ENCODE measurements around the gene AUH.
A peak's percentile ranks its signal among the peaks of the same experiment; 100 is the strongest.

Gene AUH

GRCh38 chr9:91289244-91289643 is 72.5 kb downstream of the AUH start:
- no peak for DNase-seq

GRCh38 chr9:91285729-91286353 is 75.9 kb downstream of the AUH start:
- DNase-seq, result no peak

DNA sequence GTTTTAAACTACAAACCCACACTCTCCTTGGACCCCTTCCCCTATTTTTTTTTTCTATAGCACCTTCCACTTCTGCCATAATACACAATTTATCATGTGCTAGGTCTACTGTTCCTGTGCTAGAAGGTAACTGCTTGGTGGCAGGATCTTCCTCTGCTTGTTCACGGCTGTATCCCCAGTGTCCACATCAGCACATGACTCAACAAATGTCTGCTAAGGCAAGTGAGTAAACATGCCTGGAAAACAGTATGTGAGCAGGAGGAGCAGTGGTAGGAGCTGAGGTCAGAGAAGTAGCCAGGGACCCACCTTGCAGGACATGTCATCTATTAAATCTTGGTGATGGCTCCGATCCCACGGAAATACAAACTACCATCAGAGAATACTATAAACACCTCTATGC is 79.4 kb downstream of the AUH start:
- DNase-seq, result no peak

DNA sequence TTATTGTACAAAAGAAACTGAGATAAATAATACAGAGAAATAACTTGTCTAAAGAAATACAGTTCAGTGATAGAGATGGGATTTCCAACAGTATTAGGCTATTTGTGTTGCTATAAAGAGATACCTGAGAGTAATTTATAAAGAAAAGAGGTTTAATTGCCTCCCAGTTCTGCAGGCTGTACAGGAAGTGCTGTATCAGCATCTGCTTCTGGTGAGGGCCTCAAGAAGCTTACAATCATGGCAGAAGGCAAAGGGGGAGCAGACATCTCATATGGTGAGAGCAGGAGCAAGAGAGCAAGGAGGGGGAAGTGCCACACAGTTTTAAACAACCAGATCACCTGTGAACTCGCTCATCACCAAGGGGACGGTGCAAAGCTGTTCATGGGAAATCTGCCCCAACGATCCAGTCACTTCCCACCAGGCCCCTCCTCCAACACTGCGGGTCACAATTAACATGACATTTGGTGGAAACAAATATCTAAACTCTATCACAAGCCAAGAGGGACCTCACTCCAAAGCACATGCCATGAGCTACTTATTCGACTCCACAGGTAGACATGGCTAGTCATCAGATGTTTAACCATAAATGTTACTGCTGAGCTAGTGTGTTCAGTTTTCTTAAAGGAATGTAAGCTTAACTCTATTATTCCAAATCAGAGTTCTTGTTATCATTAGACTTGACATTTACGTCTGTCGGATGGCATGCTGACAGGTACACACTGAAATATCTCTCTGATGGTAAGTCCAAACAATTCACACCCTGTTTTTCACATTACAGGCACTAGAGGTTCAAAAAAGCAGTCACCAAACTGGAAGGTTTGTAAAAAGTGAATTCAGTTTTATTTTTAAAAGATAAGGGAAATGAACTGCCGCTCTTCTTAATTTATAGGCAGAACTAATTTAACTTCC is 82.2 kb downstream of the AUH start:
- DNase-seq, result no peak

GRCh38 chr9:91276513-91276912 is 85.2 kb downstream of the AUH start:
- DNase-seq, result no peak

DNA sequence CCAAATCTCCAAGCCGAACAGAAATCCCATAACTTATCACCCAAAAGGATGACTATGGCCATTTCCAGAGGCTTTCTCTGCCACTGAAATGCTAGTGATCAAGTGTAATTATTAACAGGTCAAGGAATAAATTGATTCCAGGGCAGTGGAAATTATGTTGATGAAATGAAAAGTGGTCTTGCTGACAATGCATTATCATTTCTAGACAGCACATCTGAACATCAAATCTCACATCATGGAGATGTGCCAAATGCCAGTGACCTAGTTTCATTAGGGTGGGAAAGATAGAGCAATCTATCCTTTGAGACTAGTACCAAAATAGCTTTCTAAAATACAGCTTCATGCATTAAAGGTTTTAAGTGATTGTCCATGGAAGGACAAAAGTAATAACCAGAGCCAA is 86.1 kb downstream of the AUH start:
- no peak for DNase-seq

DNA sequence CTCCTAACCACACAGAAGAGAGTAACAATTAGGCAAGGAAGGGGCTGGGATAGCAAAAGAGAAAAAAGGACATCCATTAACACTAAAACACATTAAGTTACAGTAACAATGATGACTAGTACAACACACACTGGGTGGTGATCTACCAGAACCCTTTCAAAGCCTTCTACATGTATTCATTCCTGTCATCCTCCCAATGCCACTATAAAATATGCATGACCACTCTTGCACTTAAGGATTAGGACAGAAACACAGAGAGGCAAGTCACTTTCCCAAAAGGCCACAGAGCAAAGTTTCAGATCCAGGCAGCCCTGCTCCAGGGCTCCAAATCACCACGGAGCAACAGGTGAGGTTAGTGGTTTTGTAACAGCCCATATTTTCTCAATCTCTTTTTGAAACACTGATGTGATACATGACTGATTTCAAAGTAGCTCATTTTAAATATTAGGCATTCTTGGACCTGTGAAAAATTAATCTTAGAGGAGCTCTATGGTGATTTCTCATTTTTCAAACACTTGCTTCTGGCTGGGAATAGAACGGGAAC is 86.7 kb downstream of the AUH start:
- no peak for DNase-seq

DNA sequence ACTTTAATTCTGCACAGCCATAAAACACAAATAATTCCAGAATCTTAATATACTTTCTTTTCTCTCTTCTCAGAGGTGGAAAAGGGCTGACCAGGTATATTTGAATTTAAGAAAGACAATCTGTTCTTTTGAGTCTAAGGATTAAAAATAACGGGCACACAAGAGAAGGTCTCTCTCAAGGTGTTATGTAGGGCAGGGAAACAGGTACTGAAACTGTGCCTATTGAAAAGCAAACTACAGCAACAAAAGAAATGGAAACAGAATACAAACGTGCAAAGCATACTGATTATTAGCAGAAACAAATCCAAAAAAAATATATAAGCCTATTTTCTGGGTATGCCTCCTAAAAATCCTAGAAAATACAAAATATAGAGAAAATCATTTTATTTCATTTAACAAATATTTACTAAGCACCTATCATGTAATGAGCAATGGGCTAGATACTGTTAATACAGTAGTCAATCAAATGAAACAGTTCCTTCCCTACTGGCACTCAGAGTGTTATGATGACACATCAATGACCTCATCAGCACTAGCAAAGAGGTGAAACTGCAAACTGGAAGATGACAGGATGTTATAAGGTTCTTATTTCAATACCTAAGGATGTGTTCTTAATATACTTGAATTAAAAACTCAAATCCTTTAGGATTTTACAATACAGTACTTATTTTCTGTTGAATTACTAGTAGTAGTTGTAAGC is 87.7 kb downstream of the AUH start:
- DNase-seq, result no peak

DNA sequence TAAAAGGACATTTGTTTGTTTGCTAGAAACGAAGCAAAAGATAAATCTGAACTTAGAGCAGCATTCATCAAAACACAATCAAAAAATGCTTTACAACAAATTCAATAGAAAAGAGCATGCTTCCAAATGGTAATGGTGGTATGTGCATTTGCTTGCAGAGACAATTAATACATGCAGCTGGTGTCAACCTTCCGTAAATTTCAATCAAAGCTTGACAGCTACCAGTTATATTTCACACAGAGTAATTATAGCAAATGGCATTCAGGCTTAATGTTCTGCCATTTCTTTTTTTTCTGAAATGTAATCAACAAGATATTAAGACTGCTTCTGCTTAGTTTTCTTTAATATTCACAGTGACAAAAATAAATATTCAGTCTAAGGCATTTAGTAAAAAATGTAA is 90.6 kb downstream of the AUH start:
- no peak for DNase-seq

DNA sequence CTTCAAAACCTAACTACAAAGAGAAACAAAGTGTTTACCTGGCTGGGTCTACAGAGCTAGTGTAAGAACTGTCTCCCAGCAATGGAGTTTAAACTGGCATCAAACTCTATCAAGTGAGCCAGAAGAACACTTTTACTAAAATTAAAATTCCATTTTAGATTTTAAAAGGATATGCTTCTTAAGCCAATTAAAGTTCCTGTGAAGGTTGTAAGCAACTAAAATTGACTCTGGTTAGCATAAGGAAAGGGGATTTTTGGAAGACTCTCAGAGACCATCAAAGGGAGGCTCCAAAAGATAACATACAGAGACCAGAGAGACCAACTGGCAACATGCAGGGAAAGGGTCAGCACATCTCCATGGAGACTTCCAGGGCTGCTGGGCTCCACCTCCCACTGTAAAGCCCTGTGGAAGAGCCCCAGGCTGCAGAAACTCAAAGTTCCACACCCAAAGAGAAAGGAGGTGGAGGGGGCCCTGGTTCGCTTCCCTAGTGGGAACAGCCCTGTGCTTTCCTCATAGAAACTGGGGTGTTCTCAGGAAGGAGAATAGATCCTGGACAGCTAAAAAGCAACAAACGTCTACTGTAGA is 91.7 kb downstream of the AUH start:
- DNase-seq, result no peak

- DNase-seq, result no peak
Observed at GRCh38 chr9:91266448-91266847, 95.3 kb downstream of the AUH start.

DNA sequence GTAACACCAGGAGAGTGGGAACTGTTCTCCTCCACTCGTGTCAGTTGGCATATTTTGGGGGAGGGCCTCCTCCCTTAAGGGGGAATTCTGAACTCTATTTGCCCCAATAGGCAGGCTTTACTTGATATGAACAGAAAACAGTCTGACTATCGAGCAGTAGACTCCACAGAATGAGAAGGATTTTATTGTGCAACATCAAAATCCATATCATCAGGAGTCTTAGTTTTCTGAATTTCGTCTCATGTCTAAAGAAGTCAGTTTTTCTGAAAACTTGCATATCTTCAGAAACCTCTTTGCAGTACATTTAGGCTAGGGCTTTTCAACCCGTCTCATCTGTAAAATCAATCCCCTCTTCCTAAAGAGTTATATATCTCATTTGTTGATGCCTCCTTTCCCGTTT is 96.2 kb downstream of the AUH start:
- no peak for DNase-seq

GRCh38 chr9:91261417-91261816 is 100.3 kb downstream of the AUH start:
- DNase-seq, result no peak

DNA sequence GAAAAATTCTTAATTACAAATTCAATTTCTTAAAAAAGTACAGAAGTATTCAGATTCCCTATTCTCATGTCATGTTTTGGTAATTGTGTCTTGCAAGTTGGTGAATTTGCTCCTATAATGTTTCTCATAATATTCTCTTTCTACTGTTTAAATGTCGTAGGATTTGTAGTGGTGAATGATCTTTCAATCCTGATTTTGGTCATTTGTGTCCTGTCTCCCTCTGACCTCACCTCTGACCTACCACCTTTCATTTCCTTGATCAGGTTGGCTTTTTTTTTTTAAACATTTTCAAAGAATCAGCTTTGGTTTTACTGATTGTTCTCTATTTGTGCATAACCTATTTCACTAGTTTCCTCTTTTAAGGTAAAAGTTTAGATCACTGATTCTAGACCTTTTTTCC is 102.6 kb downstream of the AUH start:
- no peak for DNase-seq

GRCh38 chr9:91258451-91258850 is 103.3 kb downstream of the AUH start:
- no peak for DNase-seq

- DNase-seq, result no peak
Observed at GRCh38 chr9:91256235-91256634, 105.5 kb downstream of the AUH start.

DNA sequence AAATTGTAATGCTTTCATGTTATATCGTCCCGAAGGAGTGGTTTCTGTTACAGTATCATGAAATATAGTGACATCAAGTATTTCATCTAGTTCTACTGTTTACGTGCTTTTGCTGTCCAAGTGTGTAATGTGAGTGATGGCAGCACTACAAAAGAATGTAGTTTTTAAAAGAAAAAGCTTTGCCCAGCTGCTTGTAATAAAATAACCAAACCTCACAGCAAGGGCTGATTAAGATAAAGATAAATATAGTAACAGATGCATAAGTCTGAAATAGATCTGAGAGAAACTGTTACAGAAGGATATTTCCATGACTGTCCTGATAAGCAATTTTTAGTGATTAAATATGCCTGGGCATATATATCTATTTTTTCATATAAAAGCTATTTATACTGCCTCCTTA is 106.4 kb downstream of the AUH start:
- no peak for DNase-seq

GRCh38 chr9:91253488-91253887 is 108.2 kb downstream of the AUH start:
- DNase-seq, result peak in 1 of 6 experiments; percentile 30

DNA sequence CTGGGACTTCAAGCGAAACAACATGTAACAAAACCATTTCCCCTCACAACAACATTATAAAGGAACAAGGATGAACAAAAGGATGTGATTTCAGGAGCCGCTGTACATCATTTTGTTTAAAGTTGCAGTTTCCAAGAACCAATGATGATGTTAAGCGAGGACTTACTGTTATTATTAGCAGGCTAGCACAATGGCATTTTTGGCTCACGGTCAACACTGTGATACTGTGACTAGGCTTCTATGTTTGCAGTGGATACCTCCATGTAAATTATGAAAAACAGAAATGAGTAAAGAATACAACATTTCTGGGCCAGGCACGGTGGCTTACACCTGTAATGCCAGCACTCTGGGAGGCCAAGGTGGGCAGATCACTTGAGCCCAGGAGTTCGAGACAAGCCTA is 113.0 kb downstream of the AUH start:
- no peak for DNase-seq

GRCh38 chr9:91247278-91247677 is 114.4 kb downstream of the AUH start:
- no peak for DNase-seq

- DNase-seq, result no peak
Observed at GRCh38 chr9:91246846-91247245, 114.9 kb downstream of the AUH start.

GRCh38 chr9:91245431-91246313 is 116.0 kb downstream of the AUH start:
- no peak for DNase-seq
